NB4 (cell line): ENCODE data around the gene FIG4.

Experiments
- CTCF ChIP-seq: IDR thresholded peaks from one replicate; pipeline ENCODE4 v1.5.1; 2012; ENCODE audit warnings: low read depth, low read length
- MYC ChIP-seq: IDR thresholded peaks from 2 replicates; pipeline ENCODE4 v1.6.1; 2011; ENCODE audit warnings: low read depth, low read length
- POLR2A ChIP-seq: IDR thresholded peaks from 2 replicates; pipeline ENCODE4 v1.6.1; 2011; ENCODE audit warnings: mild to moderate bottlenecking; ENCODE audit not compliant: insufficient read length; ENCODE audit errors: extremely low read depth

DNA sequence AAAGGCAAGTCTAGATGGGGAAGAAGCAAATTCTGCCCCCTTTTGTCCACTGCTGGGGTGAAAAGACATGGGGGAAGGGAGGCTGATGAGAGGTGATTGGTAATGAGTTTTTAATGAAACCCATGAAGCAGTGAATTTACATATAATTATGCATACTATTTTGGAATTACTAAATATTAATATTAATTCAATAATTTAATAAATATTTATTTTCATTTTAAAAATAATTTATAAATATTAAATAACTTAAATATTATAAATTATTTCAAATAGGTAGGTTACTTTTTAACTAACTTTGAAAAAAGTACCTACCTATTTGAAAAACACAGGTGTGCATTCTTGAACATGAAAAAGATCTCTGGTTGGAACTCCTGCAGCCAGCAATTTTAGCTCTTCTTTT, 148.9 kb downstream of the FIG4 start:
- no peak for TF ChIP-seq CTCF
- TF ChIP-seq POLR2A: no peak
- TF ChIP-seq MYC: no peak
